HG02798 (cell line): ENCODE data around the gene TERB1.

Experiments
- ATAC-seq: cut with Tn5 transposase; IDR thresholded peaks from one replicate; pipeline ENCODE4 v1.9.1; 2021; ENCODE audit warnings: mild to moderate bottlenecking; ENCODE audit not compliant: unreplicated experiment, poor library complexity

The TERB1 gene

GRCh38 chr16:66713076-66713475 lies 88.3 kb downstream of the TERB1 start:
- ATAC-seq: no peak

GRCh38 chr16:66712512-66712911 lies 88.9 kb downstream of the TERB1 start:
- ATAC-seq: no peak

- no peak for ATAC-seq
Measured at GRCh38 chr16:66711581-66711980, 89.8 kb downstream of the TERB1 start.

- ATAC-seq: no peak
Measured at GRCh38 chr16:66706506-66706880, 94.9 kb downstream of the TERB1 start.

- ATAC-seq: no peak
Measured at GRCh38 chr16:66705790-66706505, 95.4 kb downstream of the TERB1 start.
